NCI-H1105 (cell line): ENCODE results near the gene IFI16.
"Not testable (repeated sequence)": the region's sequence is repeated elsewhere in the genome, so short reads cannot be mapped to it uniquely, and the experiment has no call there.

Source experiments
- DNase-seq: peaks from one replicate; lab custom pipeline; 2025; lab: John Stamatoyannopoulos, UW

The IFI16 gene

GRCh38 chr1:159008744-159009188, 941 bp upstream of the IFI16 start:
- no peak for DNase-seq

- no peak for DNase-seq
Measured at GRCh38 chr1:159009287-159009686, 420 bp upstream of the IFI16 start.

GRCh38 chr1:159010391-159010790, 684 bp downstream of the IFI16 start:
- no peak for DNase-seq

- DNase-seq: not testable (repeated sequence)
Measured at GRCh38 chr1:159011001-159011400, 1.3 kb downstream of the IFI16 start.

GRCh38 chr1:159011751-159012150, 2.0 kb downstream of the IFI16 start:
- DNase-seq: no peak

- no peak for DNase-seq
Measured at GRCh38 chr1:159012495-159012894, 2.8 kb downstream of the IFI16 start.

- no peak for DNase-seq
Measured at GRCh38 chr1:159014003-159014571, 4.4 kb downstream of the IFI16 start.

GRCh38 chr1:159014851-159015250, 5.1 kb downstream of the IFI16 start:
- no peak for DNase-seq

GRCh38 chr1:159015440-159015909, 5.8 kb downstream of the IFI16 start:
- no peak for DNase-seq

- no peak for DNase-seq
Measured at GRCh38 chr1:159023723-159024122, 14.0 kb downstream of the IFI16 start.

- no peak for DNase-seq
Measured at GRCh38 chr1:159025043-159025442, 15.3 kb downstream of the IFI16 start.

- DNase-seq: not testable (repeated sequence)
Measured at GRCh38 chr1:159026841-159027240, 17.1 kb downstream of the IFI16 start.

- DNase-seq: no peak
Measured at GRCh38 chr1:159030311-159030710, 20.6 kb downstream of the IFI16 start.

GRCh38 chr1:159030877-159031447, 21.3 kb downstream of the IFI16 start:
- DNase-seq: no peak

GRCh38 chr1:159040206-159040605, 30.5 kb downstream of the IFI16 start:
- no peak for DNase-seq

GRCh38 chr1:159040893-159041724, 31.4 kb downstream of the IFI16 start:
- no peak for DNase-seq

GRCh38 chr1:159046486-159046885, 36.8 kb downstream of the IFI16 start:
- DNase-seq: not testable (repeated sequence)

- DNase-seq: no peak
Measured at GRCh38 chr1:159051436-159051835, 41.7 kb downstream of the IFI16 start.

- DNase-seq: no peak
Measured at GRCh38 chr1:159054427-159054826, 44.7 kb downstream of the IFI16 start.

GRCh38 chr1:159055181-159055641, 45.5 kb downstream of the IFI16 start:
- DNase-seq: no peak

- DNase-seq: no peak
Measured at GRCh38 chr1:159056069-159056698, 46.5 kb downstream of the IFI16 start.

GRCh38 chr1:159058751-159059150, 49.0 kb downstream of the IFI16 start:
- no peak for DNase-seq
